ENCODE measurements around the gene CYTH1. TPM values are rescaled to one million over a fixed set of nuclear protein-coding genes. Genes with fewer than 3 reads are reported as not detected.

Gene CYTH1
- total and polyA plus RNA-seq, 10 of the 15 experiments (the other 5 are each of a cell fraction or from before 2014, with no cell fraction given): 6.6 to 188 (median 145) TPM

GRCh38 chr17:78722246-78722761 is 59.8 kb downstream of the CYTH1 start:
- H3K9me3 ChIP-seq (replicated peaks; ENCODE audit: control insufficient read depth, insufficient read depth, low read length): no peaks in the 10 kb centered on the region
- H3K9ac ChIP-seq (ENCODE audit: control insufficient read depth, insufficient read depth, low read length): peak overlapping the region; percentile 27
- H2AFZ ChIP-seq (ENCODE audit: control insufficient read depth, low read depth, low read length): no peak overlapping the region
- no TSS peak for BruUV-seq (replicated peaks)
- under 1% methylated on average over 7 of the region's 7 CpGs for WGBS (ENCODE audit: insufficient coverage, insufficient replicate concordance, low lambda C conversion rate, missing lambda C conversion rate)
- intact Hi-C loops (cut with micrococcal nuclease; ENCODE audit: unreplicated experiment) (no loop called here), in situ Hi-C loops (cut with MboI) (no loop called here)
- peak overlapping the region; percentile 66 for H3K27ac ChIP-seq (ENCODE audit: control insufficient read depth, insufficient read depth)
- no peaks in the 10 kb centered on the region for H3K27me3 ChIP-seq (replicated peaks in 1 of 2; ENCODE audit: control insufficient read depth in 2 of 2, insufficient read depth in 2 of 2, low read length in 1 of 2)
- FAIRE-seq (no peak), DNase-seq (ENCODE audit: low read depth, low spot score) (no peak), ATAC-seq (peak; percentile 53)
- CTCF ChIA-PET: interaction anchor here (0.8 to 8.1 kb wide), 10 partner anchors 13 to 225 kb away, joined by 3 to 78 read pairs (median 6); no protein-coding TSS in a partner anchor
- H3K4me3 ChIP-seq: peak overlapping the region; percentile 56
- SMC1A ChIA-PET (ENCODE audit: uncharacterized antibody, unreplicated experiment): interaction anchor here (1.0 to 6.6 kb wide), 14 partner anchors 9 to 58 kb away, joined by 3 to 84 read pairs (median 6); no protein-coding TSS in a partner anchor
- H3K4me2 ChIP-seq (ENCODE audit: control insufficient read depth, insufficient read depth): peak overlapping the region; percentile 75
- RAD21 ChIA-PET (ENCODE audit: unreplicated experiment): interaction anchor here (0.6 to 20.7 kb wide), 13 partner anchors 9 to 105 kb away, joined by 3 to 537 read pairs (median 4); no protein-coding TSS in a partner anchor
- 0 out of 2 replicates have a peak, but pooled peaks cover 5% of the 10 kb centered on the region for H4K20me1 ChIP-seq (ENCODE audit: control insufficient read depth, insufficient read depth)
- H3K36me3 ChIP-seq (ENCODE audit: control insufficient read depth in 2 of 2, insufficient read depth in 2 of 2, low read length in 1 of 2): peaks cover 11 to 14% of the 10 kb centered on the region in 2 experiments
- peaks cover 89% of the 10 kb centered on the region for H3K4me1 ChIP-seq (ENCODE audit: control insufficient read depth, insufficient read depth, low read length)
- POLR2A ChIA-PET: interaction anchor here (0.8 to 4.0 kb wide), 14 partner anchors 8 to 55 kb away, joined by 3 to 55 read pairs (median 6); no protein-coding TSS in a partner anchor
- peaks cover 100% of the 10 kb centered on the region for H3K79me2 ChIP-seq (ENCODE audit: control insufficient read depth, insufficient read depth, low read length)
- TF ChIP-seq NKRF (conservative IDR thresholded peaks at IDR 0.05) (no peak), HSF1 (IDR thresholded peaks at IDR 0.05; ENCODE audit: low read depth, low read length) (no peak), ZNF687 (IDR thresholded peaks at IDR 0.05) (peak; percentile 56; the same call in 1 of the 2 replicates), GATAD2B (conservative IDR thresholded peaks at IDR 0.05; ENCODE audit: low read depth) (0 out of 2 replicates have a peak, but pooled peaks have one; percentile 39), ATF7 (IDR thresholded peaks at IDR 0.05; ENCODE audit: low read depth) (0 out of 2 replicates have a peak, but pooled peaks have one; percentile 17), IKZF1 (conservative IDR thresholded peaks at IDR 0.05) (peak; percentile 76), MAX (IDR thresholded peaks at IDR 0.05; ENCODE audit: low read depth, low read length) (no peak), JUND (IDR thresholded peaks at IDR 0.05; ENCODE audit: low read depth, low read length) (no peak), BCLAF1 (IDR thresholded peaks at IDR 0.05) (no peak), POLR2AphosphoS2 (IDR thresholded peaks at IDR 0.05; ENCODE audit: low read depth, low read length) (no peak), BHLHE40 (IDR thresholded peaks at IDR 0.05; ENCODE audit: borderline replicate concordance in 1 of 2, low read depth in 2 of 2, low read length in 1 of 2) (peak; percentile 61 to 78; a peak in 3 of 4 replicates)

Data from GM12878 (cell line).